ENCODE results near the gene KITLG.
"Not testable (repeated sequence)": the region's sequence is repeated elsewhere in the genome, so short reads cannot be mapped to it uniquely, and the experiment has no call there.

The KITLG gene

GRCh38 chr12:88472775-88473174 is 107.5 kb downstream of the KITLG start:
- DNase-seq, result no peak

- no peak for DNase-seq
These were observed 108.0 kb downstream of the KITLG start for GRCh38 chr12:88472248-88472647.

GRCh38 chr12:88471331-88472045 is 108.8 kb downstream of the KITLG start:
- no peak for DNase-seq

- no peak for DNase-seq
These were observed 111.1 kb downstream of the KITLG start for GRCh38 chr12:88469154-88469553.

- no peak for DNase-seq
These were observed 111.7 kb downstream of the KITLG start for GRCh38 chr12:88468581-88468980.

GRCh38 chr12:88466708-88467107 is 113.6 kb downstream of the KITLG start:
- not testable (repeated sequence) for DNase-seq

- no peak for DNase-seq
These were observed 121.9 kb downstream of the KITLG start for GRCh38 chr12:88458327-88458726.

GRCh38 chr12:88453323-88453722 is 126.9 kb downstream of the KITLG start:
- DNase-seq, result no peak

- DNase-seq, result no peak
These were observed 129.1 kb downstream of the KITLG start for GRCh38 chr12:88451205-88451604.

GRCh38 chr12:88450136-88450535 is 130.1 kb downstream of the KITLG start:
- no peak for DNase-seq

GRCh38 chr12:88448337-88448915 is 131.8 kb downstream of the KITLG start:
- DNase-seq, result no peak

GRCh38 chr12:88445705-88446394 is 134.4 kb downstream of the KITLG start:
- no peak for DNase-seq

GRCh38 chr12:88444481-88444880 is 135.8 kb downstream of the KITLG start:
- no peak for DNase-seq

Measured in CD4-positive, alpha-beta T cell treated with Interleukin-4 for 1 hour (primary cell).